ENCODE data around the gene ADGRE2. TPM values are rescaled to one million over a fixed set of nuclear protein-coding genes. Genes with fewer than 3 reads are reported as not detected.

Gene ADGRE2
- total RNA-seq, 6 experiments from 2014 or later, result 0.05 to 0.14 (median 0.07) TPM; not detected in 3

DNA sequence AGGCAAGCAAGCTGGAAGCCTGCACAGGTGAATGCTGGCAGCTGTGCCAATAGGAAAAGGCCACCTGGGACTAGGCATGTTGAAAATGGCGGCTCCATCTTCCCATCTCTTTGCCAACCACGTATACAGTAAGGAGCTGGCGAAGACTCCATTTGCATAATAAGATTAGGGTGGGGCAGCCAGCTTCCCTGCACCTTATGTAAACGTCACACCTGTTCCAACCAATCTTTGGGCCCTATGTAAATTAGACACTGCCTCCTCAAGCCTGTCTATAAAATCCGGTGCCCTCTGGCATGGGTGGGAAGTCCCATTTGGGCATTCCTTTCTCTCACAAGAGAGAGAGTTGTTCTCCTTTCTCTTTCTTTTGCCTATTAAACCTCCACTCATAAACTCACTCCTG is 16.8 kb downstream of the ADGRE2 start:
- no peak for DNase-seq
- Mint-ChIP-seq H3K4me1 (ENCODE audit: low read depth) (no peaks in the 10 kb centered on the region), H3K4me3 (no peak overlapping the region), H3K27ac (no peak overlapping the region), H3K27me3 (ENCODE audit: insufficient read depth) (peaks cover 7% of the 10 kb centered on the region), H3K9me3 (peaks cover 15% of the 10 kb centered on the region; the same call in 1 of the 2 replicates), H3K36me3 (ENCODE audit: low read depth) (peaks cover 5% of the 10 kb centered on the region)
- TF ChIP-seq, protein P1, sequence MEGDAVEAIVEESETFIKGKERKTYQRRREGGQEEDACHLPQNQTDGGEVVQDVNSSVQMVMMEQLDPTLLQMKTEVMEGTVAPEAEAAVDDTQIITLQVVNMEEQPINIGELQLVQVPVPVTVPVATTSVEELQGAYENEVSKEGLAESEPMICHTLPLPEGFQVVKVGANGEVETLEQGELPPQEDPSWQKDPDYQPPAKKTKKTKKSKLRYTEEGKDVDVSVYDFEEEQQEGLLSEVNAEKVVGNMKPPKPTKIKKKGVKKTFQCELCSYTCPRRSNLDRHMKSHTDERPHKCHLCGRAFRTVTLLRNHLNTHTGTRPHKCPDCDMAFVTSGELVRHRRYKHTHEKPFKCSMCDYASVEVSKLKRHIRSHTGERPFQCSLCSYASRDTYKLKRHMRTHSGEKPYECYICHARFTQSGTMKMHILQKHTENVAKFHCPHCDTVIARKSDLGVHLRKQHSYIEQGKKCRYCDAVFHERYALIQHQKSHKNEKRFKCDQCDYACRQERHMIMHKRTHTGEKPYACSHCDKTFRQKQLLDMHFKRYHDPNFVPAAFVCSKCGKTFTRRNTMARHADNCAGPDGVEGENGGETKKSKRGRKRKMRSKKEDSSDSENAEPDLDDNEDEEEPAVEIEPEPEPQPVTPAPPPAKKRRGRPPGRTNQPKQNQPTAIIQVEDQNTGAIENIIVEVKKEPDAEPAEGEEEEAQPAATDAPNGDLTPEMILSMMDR (IDR thresholded peaks at IDR 0.05), result no peak

DNA sequence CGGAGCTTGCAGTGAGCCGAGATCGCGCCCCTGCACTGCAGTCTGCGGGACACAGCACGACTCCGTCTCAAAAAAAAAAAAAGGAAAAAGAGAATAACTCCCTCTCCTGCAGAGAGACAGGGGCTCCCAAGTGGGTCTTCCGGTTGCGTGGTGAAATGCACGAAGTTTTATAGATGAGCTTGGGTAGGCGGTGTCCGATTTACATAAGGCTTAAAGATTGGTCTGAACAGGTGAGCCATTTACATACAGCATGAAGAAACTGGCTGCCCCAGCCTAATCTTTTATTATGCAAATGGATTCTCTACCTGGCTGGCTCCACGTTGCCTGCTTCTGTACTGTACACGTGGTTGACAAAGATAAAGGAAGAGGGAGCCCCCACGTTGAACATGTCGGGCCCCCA is 19.5 kb downstream of the ADGRE2 start:
- Mint-ChIP-seq H3K4me1 (ENCODE audit: low read depth) (no peaks in the 10 kb centered on the region), H3K27me3 (ENCODE audit: insufficient read depth) (peaks cover 3% of the 10 kb centered on the region; the same call in 1 of the 2 replicates), H3K9me3 (no peaks in the 10 kb centered on the region; the same call in 1 of the 2 replicates), H3K27ac (no peak overlapping the region), H3K4me3 (no peak overlapping the region), H3K36me3 (ENCODE audit: low read depth) (no peaks in the 10 kb centered on the region)
- DNase-seq, result no peak
- TF ChIP-seq, protein P1 (IDR thresholded peaks at IDR 0.05), result no peak

DNA sequence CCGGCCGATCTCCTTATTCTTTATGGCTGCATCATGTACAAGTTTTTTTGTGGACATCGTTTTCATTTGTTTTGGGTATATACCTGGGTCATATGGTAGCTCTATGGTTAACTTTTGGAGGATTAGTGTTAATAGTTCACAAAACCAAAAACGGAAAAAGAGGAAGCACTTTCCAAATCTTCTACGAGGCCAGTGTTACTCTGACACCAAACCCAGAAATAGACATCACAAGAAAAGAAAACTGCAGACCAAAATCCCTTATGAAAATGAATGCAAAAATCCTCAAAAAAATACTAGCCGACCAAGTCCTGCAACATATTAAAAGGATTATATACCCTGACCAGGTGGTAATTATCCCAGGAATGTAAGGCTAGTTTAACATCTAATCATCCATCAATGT is 29.8 kb downstream of the ADGRE2 start:
- Mint-ChIP-seq H3K4me3 (no peak overlapping the region), H3K4me1 (ENCODE audit: low read depth) (no peaks in the 10 kb centered on the region), H3K36me3 (ENCODE audit: low read depth) (no peaks in the 10 kb centered on the region), H3K27me3 (ENCODE audit: insufficient read depth) (peaks cover 2% of the 10 kb centered on the region), H3K27ac (no peak overlapping the region), H3K9me3 (peaks cover under 1% of the 10 kb centered on the region; the same call in 1 of the 2 replicates)
- DNase-seq, result no peak
- TF ChIP-seq, protein P1 (IDR thresholded peaks at IDR 0.05), result no peak

DNA sequence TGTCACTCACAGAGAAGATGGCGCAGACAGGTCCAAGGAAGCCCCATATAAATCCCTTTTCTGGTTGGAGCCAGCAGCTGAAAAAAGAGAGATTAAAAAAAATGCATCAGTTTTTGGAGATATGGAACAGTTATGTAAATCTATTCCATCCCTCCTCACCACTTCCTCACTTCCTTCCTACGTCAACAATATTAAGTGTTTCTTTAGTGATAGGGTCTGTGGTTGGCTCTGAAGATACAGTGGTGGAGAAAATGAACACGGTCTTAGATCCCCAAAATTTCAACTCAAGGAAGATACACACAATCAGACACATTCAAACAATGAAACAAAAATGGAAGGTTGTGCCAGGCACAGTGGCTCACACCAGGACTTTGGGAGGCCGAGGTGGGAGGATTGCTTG is 31.5 kb downstream of the ADGRE2 start:
- Mint-ChIP-seq H3K36me3 (ENCODE audit: low read depth) (no peaks in the 10 kb centered on the region), H3K4me3 (no peak overlapping the region), H3K4me1 (ENCODE audit: low read depth) (no peaks in the 10 kb centered on the region), H3K27me3 (ENCODE audit: insufficient read depth) (peaks cover 2% of the 10 kb centered on the region), H3K27ac (no peak overlapping the region), H3K9me3 (peaks cover 12% of the 10 kb centered on the region; the same call in 1 of the 2 replicates)
- DNase-seq, result no peak
- TF ChIP-seq, protein P1 (IDR thresholded peaks at IDR 0.05), result no peak

DNA sequence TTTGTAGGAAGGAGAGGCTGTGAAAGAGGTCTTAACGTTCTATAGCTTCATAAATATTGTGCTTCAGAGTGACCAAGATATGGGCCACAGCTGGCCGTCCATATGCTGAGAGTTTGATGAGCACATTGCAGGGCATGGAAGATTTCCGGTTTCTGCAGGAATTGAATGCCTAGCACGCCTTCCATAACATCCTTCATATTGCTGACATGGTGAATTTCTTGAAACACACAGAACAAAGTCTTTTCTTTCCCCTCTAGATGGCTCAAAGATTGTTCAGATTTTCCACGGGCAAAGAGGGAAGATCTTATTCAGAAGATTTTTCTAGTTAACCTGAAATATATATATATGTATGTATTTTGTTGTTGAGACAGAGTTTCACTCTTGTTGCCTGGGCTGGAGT is 42.4 kb downstream of the ADGRE2 start:
- Mint-ChIP-seq H3K9me3 (peaks cover 8% of the 10 kb centered on the region), H3K36me3 (ENCODE audit: low read depth) (no peaks in the 10 kb centered on the region), H3K4me1 (ENCODE audit: low read depth) (no peaks in the 10 kb centered on the region), H3K27ac (no peak overlapping the region), H3K4me3 (no peak overlapping the region), H3K27me3 (ENCODE audit: insufficient read depth) (peaks cover 3% of the 10 kb centered on the region)
- TF ChIP-seq, protein P1 (IDR thresholded peaks at IDR 0.05), result no peak
- no peak for DNase-seq

DNA sequence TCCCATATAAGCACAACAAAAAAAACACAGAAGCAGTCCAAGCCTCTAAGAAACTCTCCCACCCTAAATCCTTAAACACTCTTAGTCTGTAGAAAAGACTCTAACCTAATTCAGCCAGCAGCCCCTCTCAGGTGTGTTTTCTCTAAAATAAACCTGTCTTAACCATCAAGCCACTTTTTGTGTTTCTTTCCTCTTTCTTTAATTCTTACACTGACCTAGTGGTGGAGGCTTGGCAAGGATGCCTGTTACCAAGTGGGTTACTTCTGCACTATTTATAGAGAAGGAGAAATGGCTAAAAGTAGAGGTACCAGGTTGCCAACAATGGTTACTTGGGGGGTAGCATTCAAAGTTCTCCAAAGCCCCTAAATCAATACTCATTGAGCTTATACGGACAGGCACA is 44.8 kb downstream of the ADGRE2 start:
- no peak overlapping the region for H3K27ac Mint-ChIP-seq
- H3K27me3 Mint-ChIP-seq (ENCODE audit: insufficient read depth), result peaks cover 3% of the 10 kb centered on the region
- TF ChIP-seq, protein P1 (IDR thresholded peaks at IDR 0.05), result no peak
- no peak for DNase-seq
- no peaks in the 10 kb centered on the region for H3K4me1 Mint-ChIP-seq (ENCODE audit: low read depth)
- no peak overlapping the region for H3K4me3 Mint-ChIP-seq
- peaks cover 17% of the 10 kb centered on the region for H3K9me3 Mint-ChIP-seq
- no peaks in the 10 kb centered on the region for H3K36me3 Mint-ChIP-seq (ENCODE audit: low read depth)
